GM12878 (cell line): ENCODE results near the gene CCL4. TPM values are rescaled to one million over a fixed set of nuclear protein-coding genes. Genes with fewer than 3 reads are reported as not detected.

Source experiments
- ATAC-seq: fragments of 200-7000 bp; cut with Tn5 transposase; 3 replicates; pipeline ENCODE4 v1.9.1; 2020; ENCODE audit warnings: mild to moderate bottlenecking, moderate library complexity
- BruUV-seq: library from RNA; stranded (reverse); fragments of 400-500 nt; replicated peaks from 2 replicates; lab custom pipeline; 2021; lab: Mats Ljungman, UMichigan
- CTCF ChIA-PET: fragments of 300-600 bp; sonication (Branson Sonifier 250); formaldehyde crosslinking; extraction: SDS; loops from one replicate; lab custom pipeline; 2021; ENCODE audit warnings: inconsistent platforms; lab: Yijun Ruan, JAX
- POLR2A ChIA-PET: fragments of 350-600 bp; formaldehyde crosslinking; extraction: SDS; loops from one replicate; lab custom pipeline; 2021; ENCODE audit warnings: inconsistent platforms; lab: Charles Lee
- RAD21 ChIA-PET: fragments of 300-600 bp; sonication (Branson Sonifier 250); formaldehyde crosslinking; loops from one replicate; lab custom pipeline; 2023; ENCODE audit warnings: antibody characterized with exemption; ENCODE audit not compliant: unreplicated experiment; lab: Charles Lee
- SMC1A ChIA-PET: fragments of 300-600 bp; sonication (Branson Sonifier 250); formaldehyde crosslinking; loops from one replicate; lab custom pipeline; 2023; ENCODE audit not compliant: unreplicated experiment, uncharacterized antibody; lab: Charles Lee
- DNase-seq: peaks from one replicate; pipeline ENCODE4 v3.0.0-alpha.2; 2011; ENCODE audit warnings: low read depth, low spot score
- FAIRE-seq: peaks from 3 replicates; lab custom pipeline; 2011; peaks lifted over from hg19 to GRCh38; lab: Jason Lieb, UNC
- H2AFZ ChIP-seq: 2 replicates; pipeline ENCODE4 v1.6.0; 2011; ENCODE audit warnings: low read depth, low read length, control low read depth; ENCODE audit not compliant: control insufficient read depth
- H3K27ac ChIP-seq: 2 replicates; pipeline ENCODE4 v1.5.1; 2011; ENCODE audit warnings: control low read depth; ENCODE audit not compliant: control insufficient read depth, insufficient read depth
- H3K27me3 ChIP-seq, 2 experiments: replicated peaks in 1 of 2; 2 replicates each; pipeline versions ENCODE4 v1.6.0 to v1.6.1; 2011; ENCODE audit warnings: low read length in 1 of 2; ENCODE audit not compliant: control insufficient read depth in 2 of 2, insufficient read depth in 2 of 2
- H3K36me3 ChIP-seq, 2 experiments: 2 replicates each; pipeline ENCODE4 v1.5.1; 2011; ENCODE audit warnings: low read length in 1 of 2; ENCODE audit not compliant: control insufficient read depth in 2 of 2, insufficient read depth in 2 of 2
- H3K4me1 ChIP-seq: 2 replicates; pipeline ENCODE4 v1.6.1; 2011; ENCODE audit warnings: mild to moderate bottlenecking, low read length, moderate library complexity, mixed read lengths; ENCODE audit not compliant: control insufficient read depth, insufficient read depth
- H3K4me2 ChIP-seq: 2 replicates; pipeline ENCODE4 v1.6.0; 2011; ENCODE audit warnings: control low read depth; ENCODE audit not compliant: control insufficient read depth, insufficient read depth
- H3K4me3 ChIP-seq: fragments of 200-600 bp; sonication (generic); 2 replicates; pipeline ENCODE4 v1.5.1; 2016
- H3K79me2 ChIP-seq: 2 replicates; pipeline ENCODE4 v1.6.0; 2011; ENCODE audit warnings: low read length; ENCODE audit not compliant: control insufficient read depth, insufficient read depth
- H3K9ac ChIP-seq: 2 replicates; pipeline ENCODE4 v1.8.0; 2011; ENCODE audit warnings: low read length, control low read depth, mixed read lengths; ENCODE audit not compliant: control insufficient read depth, insufficient read depth
- H3K9me3 ChIP-seq: replicated peaks from 3 replicates; pipeline ENCODE4 v1.5.1; 2011; ENCODE audit warnings: mild to moderate bottlenecking, low read length; ENCODE audit not compliant: control insufficient read depth, insufficient read depth
- H4K20me1 ChIP-seq: 2 replicates; pipeline ENCODE4 v1.6.0; 2011; ENCODE audit not compliant: control insufficient read depth, insufficient read depth
- RUNX3 ChIP-seq: IDR thresholded peaks from 2 replicates; pipeline ENCODE4 v1.6.1; 2012; ENCODE audit warnings: low read length, inconsistent platforms
- SRF ChIP-seq, 2 experiments: IDR thresholded peaks; 2 replicates each; pipeline ENCODE4 v1.6.1; 2011; ENCODE audit warnings: low read depth in 2 of 2, low read length in 2 of 2, mild to moderate bottlenecking in 1 of 2, moderate library complexity in 1 of 2
- ZSCAN29 ChIP-seq: fragments of 450-650 bp; IDR thresholded peaks from 2 replicates; pipeline ENCODE4 v1.6.1; 2017; ENCODE audit warnings: mild to moderate bottlenecking, moderate library complexity
- WGBS: methylation state at CpG from one replicate; pipeline ENCODE4 v1.1.6; 2016; ENCODE audit warnings: low lambda C conversion rate; ENCODE audit not compliant: insufficient replicate concordance, insufficient coverage; ENCODE audit errors: missing lambda C conversion rate; 5-methylcytosine and 5-hydroxymethylcytosine counted together
- in situ Hi-C: fragments of 300-500 bp; cut with MboI; formaldehyde crosslinking; loops from 9 replicates; pipeline ENCODE4 v1.14.3; 2018; ENCODE audit warnings: mixed read lengths
- intact Hi-C: fragments of 100-400 bp; cut with micrococcal nuclease; formaldehyde crosslinking; loops from one replicate; pipeline ENCODE4 v1.14.2; 2022; ENCODE audit not compliant: unreplicated experiment
- polyA plus RNA-seq, 11 experiments: library from polyadenylated mRNA; depleted of rRNA in 4 of 11; unstranded in 6 of 11; stranded (reverse) in 5 of 11; fragments of >200 nt; fragmentation: Nextera tagmentation in 4 of 11; fragmentation: Illumina TruSeq in 1 of 11; extraction: Ambion mirVana in 4 of 11; extraction: Trizol in 1 of 11; gene quantifications; 1 replicate in 1 of 11; 2 replicates in 10 of 11; pipeline versions ENCODE4 v1.2.1 to v1.2.3, GENCODE V29; 2011 to 2016; ENCODE audit warnings: inconsistent platforms in 2 of 11, missing spikeins in 2 of 11, low read depth in 1 of 11
- total RNA-seq, 4 experiments: library from RNA; depleted of rRNA in 3 of 4; stranded (reverse); fragments of >200 nt in 3 of 4; fragmentation: Illumina TruSeq in 1 of 4; extraction: Trizol in 1 of 4; gene quantifications; 2 replicates each; pipeline versions ENCODE4 v1.2.1 to v1.2.3, GENCODE V29; 2013 to 2021
- TF ChIP-seq, protein P1 (sequence below): fragments of 450-650 bp; IDR thresholded peaks from 2 replicates; pipeline ENCODE4 v1.6.1; 2017; ENCODE audit warnings: mild to moderate bottlenecking, moderate library complexity

The CCL4 gene
- total and polyA plus RNA-seq, 10 of the 15 experiments (the other 5 are each of a cell fraction or from before 2014, with no cell fraction given) = 18.7 to 741 (median 79.4) TPM

DNA sequence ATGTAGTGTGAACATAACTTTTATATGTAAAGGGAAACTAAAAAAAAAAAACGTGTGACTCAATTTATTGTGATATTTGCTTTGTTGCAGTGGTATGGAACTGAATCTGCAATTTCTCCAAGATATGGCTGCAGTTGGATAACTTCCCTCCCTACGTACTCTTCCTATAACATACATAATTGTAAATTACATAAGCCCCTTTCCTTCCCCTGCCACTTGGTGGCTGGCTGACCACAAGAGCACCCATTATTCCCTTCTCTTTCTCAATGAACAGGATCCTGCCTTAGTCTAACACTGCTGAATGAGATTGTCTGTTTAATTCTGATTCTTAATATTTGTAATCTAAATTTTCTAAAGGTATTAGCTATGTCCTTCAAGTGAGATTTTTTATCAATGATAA, 27.8 kb downstream of the CCL4 start:
- Histone ChIP-seq H3K36me3 (no peaks in the 10 kb centered on the region), H3K27me3 (no peaks in the 10 kb centered on the region), H3K27ac (no peak overlapping the region)
- TF ChIP-seq RUNX3 = peak; percentile 42; the same call in 1 of the 2 replicates
- TF ChIP-seq, protein P1, sequence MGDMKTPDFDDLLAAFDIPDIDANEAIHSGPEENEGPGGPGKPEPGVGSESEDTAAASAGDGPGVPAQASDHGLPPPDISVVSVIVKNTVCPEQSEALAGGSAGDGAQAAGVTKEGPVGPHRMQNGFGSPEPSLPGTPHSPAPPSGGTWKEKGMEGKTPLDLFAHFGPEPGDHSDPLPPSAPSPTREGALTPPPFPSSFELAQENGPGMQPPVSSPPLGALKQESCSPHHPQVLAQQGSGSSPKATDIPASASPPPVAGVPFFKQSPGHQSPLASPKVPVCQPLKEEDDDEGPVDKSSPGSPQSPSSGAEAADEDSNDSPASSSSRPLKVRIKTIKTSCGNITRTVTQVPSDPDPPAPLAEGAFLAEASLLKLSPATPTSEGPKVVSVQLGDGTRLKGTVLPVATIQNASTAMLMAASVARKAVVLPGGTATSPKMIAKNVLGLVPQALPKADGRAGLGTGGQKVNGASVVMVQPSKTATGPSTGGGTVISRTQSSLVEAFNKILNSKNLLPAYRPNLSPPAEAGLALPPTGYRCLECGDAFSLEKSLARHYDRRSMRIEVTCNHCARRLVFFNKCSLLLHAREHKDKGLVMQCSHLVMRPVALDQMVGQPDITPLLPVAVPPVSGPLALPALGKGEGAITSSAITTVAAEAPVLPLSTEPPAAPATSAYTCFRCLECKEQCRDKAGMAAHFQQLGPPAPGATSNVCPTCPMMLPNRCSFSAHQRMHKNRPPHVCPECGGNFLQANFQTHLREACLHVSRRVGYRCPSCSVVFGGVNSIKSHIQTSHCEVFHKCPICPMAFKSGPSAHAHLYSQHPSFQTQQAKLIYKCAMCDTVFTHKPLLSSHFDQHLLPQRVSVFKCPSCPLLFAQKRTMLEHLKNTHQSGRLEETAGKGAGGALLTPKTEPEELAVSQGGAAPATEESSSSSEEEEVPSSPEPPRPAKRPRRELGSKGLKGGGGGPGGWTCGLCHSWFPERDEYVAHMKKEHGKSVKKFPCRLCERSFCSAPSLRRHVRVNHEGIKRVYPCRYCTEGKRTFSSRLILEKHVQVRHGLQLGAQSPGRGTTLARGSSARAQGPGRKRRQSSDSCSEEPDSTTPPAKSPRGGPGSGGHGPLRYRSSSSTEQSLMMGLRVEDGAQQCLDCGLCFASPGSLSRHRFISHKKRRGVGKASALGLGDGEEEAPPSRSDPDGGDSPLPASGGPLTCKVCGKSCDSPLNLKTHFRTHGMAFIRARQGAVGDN = no peak
- TF ChIP-seq SRF (IDR thresholded peaks at IDR 0.05; ENCODE audit: low read depth in 2 of 2, low read length in 2 of 2) = no peak
- TF ChIP-seq ZSCAN29 = no peak
- TF ChIP-seq, all 136 proteins: peak for 1
- no peak for ATAC-seq
- ChIA-PET POLR2A (interaction anchor here (1.4 to 3.1 kb wide), 3 partner anchors 8 to 41 kb away, joined by 5 to 14 read pairs (median 5); partner anchors contain the start of gene CCL3), SMC1A (interaction anchor here (1.2 to 11.5 kb wide), 10 partner anchors 11 to 155 kb away, joined by 4 to 128 read pairs (median 19); partner anchors contain the start of genes CCL3 and CCL4), RAD21 (interaction anchor here (0.6 to 6.3 kb wide), 7 partner anchors 12 to 244 kb away, joined by 3 to 58 read pairs (median 21); partner anchors contain the start of gene CCL3), CTCF (interaction anchor here (3.2 to 4.9 kb wide), 3 partner anchors 17 to 58 kb away, joined by 15 to 25 read pairs (median 24); partner anchors contain the start of gene CCL3)
- Histone ChIP-seq H4K20me1 (no peaks in the 10 kb centered on the region), H3K4me1 (peaks cover 47% of the 10 kb centered on the region), H3K4me2 (no peak overlapping the region), H3K4me3 (no peak overlapping the region), H3K9me3 (peaks cover 4% of the 10 kb centered on the region; the same call in 2 of the 3 replicates), H2AFZ (no peak overlapping the region), H3K9ac (no peak overlapping the region), H3K79me2 (no peaks in the 10 kb centered on the region)
- in situ Hi-C loops (loop anchor here (25.0 kb wide), 1 partner anchor 356 kb away; the partner anchor contains the start of gene ZNHIT3), intact Hi-C loops (loop anchor here (5.0 kb wide), 1 partner anchor 39 kb away; the partner anchor contains the start of gene CCL3)
- WGBS = 85% methylated on average over 2 of the region's 2 CpGs
- no TSS peak for BruUV-seq
- no peak for DNase-seq
- no peak for FAIRE-seq
